MG63 (cell line): Measurements from ENCODE around the gene FAM135A. TPM values are rescaled to one million over a fixed set of nuclear protein-coding genes. Genes with fewer than 3 reads are reported as not detected.

Experiments
- DNase-seq: peaks from one replicate; pipeline ENCODE4 v3.0.0-alpha.2; 2020
- H3K27me3 ChIP-seq: fragments of 250-450 bp; sonication (Bioruptor Pico); 2 replicates; pipeline ENCODE4 v1.5.1; 2020; ENCODE audit warnings: mild to moderate bottlenecking, moderate library complexity
- H3K36me3 ChIP-seq: fragments of 250-450 bp; sonication (Bioruptor Pico); 2 replicates; pipeline ENCODE4 v1.5.1; 2020; ENCODE audit warnings: mild to moderate bottlenecking, moderate library complexity
- H3K4me3 ChIP-seq: fragments of 250-450 bp; sonication (Bioruptor Pico); 2 replicates; pipeline ENCODE4 v1.5.1; 2020; ENCODE audit warnings: mild to moderate bottlenecking, moderate library complexity
- H3K9me3 ChIP-seq: fragments of 250-450 bp; sonication (Bioruptor Pico); 2 replicates; pipeline ENCODE4 v1.5.1; 2020; ENCODE audit warnings: mild to moderate bottlenecking, moderate library complexity
- total RNA-seq: library from RNA; depleted of rRNA; stranded (reverse); fragments of >200 nt; shearing (Covaris generic); gene quantifications from 2 replicates; pipeline ENCODE4 v1.2.3, GENCODE V29; 2014; ENCODE audit warnings: low replicate concordance; rRNA removed

The FAM135A gene
- 5.6 and 6.7 TPM in 2 replicates for total RNA-seq

GRCh38 chr6:70413114-70413991, at the start of gene FAM135A:
TSS of gene FAM135A (plus strand) at chr6:70413508. CDS start at chr6:70428343, 14,835 bp downstream.
- DNase-seq = peak; percentile 92
- Histone ChIP-seq H3K27me3 (no peaks in the 10 kb centered on the region; the same call in 1 of the 2 replicates), H3K4me3 (peak within 1 kb of the TSS; percentile 75), H3K9me3 (no peaks in the 10 kb centered on the region), H3K36me3 (no peaks in the 10 kb centered on the region; the same call in none of the 2 replicates)

- Histone ChIP-seq H3K27me3 (peaks cover 17% of the 10 kb centered on the region), H3K36me3 (no peaks in the 10 kb centered on the region), H3K4me3 (no peak overlapping the region), H3K9me3 (no peaks in the 10 kb centered on the region)
- DNase-seq = no peak
Observed at GRCh38 chr6:70363741-70364493, 49.4 kb upstream of the FAM135A start.

- DNase-seq = peak; percentile 48
- Histone ChIP-seq H3K36me3 (no peaks in the 10 kb centered on the region), H3K9me3 (no peaks in the 10 kb centered on the region), H3K4me3 (no peak overlapping the region), H3K27me3 (peaks cover 9% of the 10 kb centered on the region)
Observed at GRCh38 chr6:70369332-70369950, 43.9 kb upstream of the FAM135A start.

- Histone ChIP-seq H3K27me3 (peaks cover 2% of the 10 kb centered on the region), H3K4me3 (no peak overlapping the region), H3K36me3 (no peaks in the 10 kb centered on the region), H3K9me3 (no peaks in the 10 kb centered on the region)
- DNase-seq = no peak
Observed at GRCh38 chr6:70370496-70370895, 42.8 kb upstream of the FAM135A start.

GRCh38 chr6:70371454-70372105, 41.7 kb upstream of the FAM135A start:
- Histone ChIP-seq H3K27me3 (no peaks in the 10 kb centered on the region; the same call in 1 of the 2 replicates), H3K4me3 (no peak overlapping the region), H3K9me3 (no peaks in the 10 kb centered on the region), H3K36me3 (no peaks in the 10 kb centered on the region)
- no peak for DNase-seq

GRCh38 chr6:70375166-70375565, 38.1 kb upstream of the FAM135A start:
- H3K4me3 ChIP-seq = no peak overlapping the region
- H3K9me3 ChIP-seq = no peaks in the 10 kb centered on the region
- H3K27me3 ChIP-seq = no peaks in the 10 kb centered on the region
- peak; percentile 1 for DNase-seq
- no peaks in the 10 kb centered on the region for H3K36me3 ChIP-seq

- no peaks in the 10 kb centered on the region for H3K9me3 ChIP-seq
- H3K4me3 ChIP-seq = no peak overlapping the region
- DNase-seq = no peak
- H3K36me3 ChIP-seq = no peaks in the 10 kb centered on the region
- H3K27me3 ChIP-seq = no peaks in the 10 kb centered on the region
Observed at GRCh38 chr6:70375882-70376281, 37.4 kb upstream of the FAM135A start.

- no peak for DNase-seq
- Histone ChIP-seq H3K4me3 (no peak overlapping the region), H3K9me3 (no peaks in the 10 kb centered on the region), H3K27me3 (no peaks in the 10 kb centered on the region), H3K36me3 (no peaks in the 10 kb centered on the region)
Observed at GRCh38 chr6:70376628-70377027, 36.7 kb upstream of the FAM135A start.

GRCh38 chr6:70377372-70377771, 35.9 kb upstream of the FAM135A start:
- no peaks in the 10 kb centered on the region for H3K27me3 ChIP-seq
- H3K4me3 ChIP-seq = no peak overlapping the region

GRCh38 chr6:70379473-70380013, 33.8 kb upstream of the FAM135A start:
- no peak overlapping the region for H3K4me3 ChIP-seq
- no peak for DNase-seq
- no peaks in the 10 kb centered on the region for H3K36me3 ChIP-seq
- no peaks in the 10 kb centered on the region for H3K9me3 ChIP-seq
- H3K27me3 ChIP-seq = no peaks in the 10 kb centered on the region

More at GRCh38 chr6:70377372-70377771, 35.9 kb upstream of the FAM135A start:
- DNase-seq = no peak
- H3K36me3 ChIP-seq = no peaks in the 10 kb centered on the region
- H3K9me3 ChIP-seq = no peaks in the 10 kb centered on the region

GRCh38 chr6:70380252-70380651, 33.1 kb upstream of the FAM135A start:
- no peak for DNase-seq
- H3K27me3 ChIP-seq = no peaks in the 10 kb centered on the region
- H3K9me3 ChIP-seq = no peaks in the 10 kb centered on the region
- no peaks in the 10 kb centered on the region for H3K36me3 ChIP-seq
- no peak overlapping the region for H3K4me3 ChIP-seq

GRCh38 chr6:70380771-70381416, 32.4 kb upstream of the FAM135A start:
- DNase-seq = no peak
- Histone ChIP-seq H3K27me3 (no peaks in the 10 kb centered on the region), H3K36me3 (no peaks in the 10 kb centered on the region), H3K9me3 (no peaks in the 10 kb centered on the region), H3K4me3 (no peak overlapping the region)

GRCh38 chr6:70381417-70381782, 31.9 kb upstream of the FAM135A start:
- Histone ChIP-seq H3K36me3 (no peaks in the 10 kb centered on the region), H3K9me3 (no peaks in the 10 kb centered on the region)
- no peak for DNase-seq

GRCh38 chr6:70385901-70386300, 27.4 kb upstream of the FAM135A start:
- peak; percentile 32 for DNase-seq
- Histone ChIP-seq H3K4me3 (no peak overlapping the region), H3K27me3 (peaks cover 6% of the 10 kb centered on the region), H3K36me3 (no peaks in the 10 kb centered on the region), H3K9me3 (no peaks in the 10 kb centered on the region)

More at GRCh38 chr6:70381417-70381782, 31.9 kb upstream of the FAM135A start:
- Histone ChIP-seq H3K4me3 (no peak overlapping the region), H3K27me3 (no peaks in the 10 kb centered on the region)

- no peaks in the 10 kb centered on the region for H3K9me3 ChIP-seq
- no peaks in the 10 kb centered on the region for H3K36me3 ChIP-seq
- peaks cover 6% of the 10 kb centered on the region for H3K27me3 ChIP-seq
- no peak for DNase-seq
- no peak overlapping the region for H3K4me3 ChIP-seq
Observed at GRCh38 chr6:70388814-70389213, 24.5 kb upstream of the FAM135A start.

- Histone ChIP-seq H3K36me3 (no peaks in the 10 kb centered on the region), H3K4me3 (no peak overlapping the region), H3K9me3 (no peaks in the 10 kb centered on the region), H3K27me3 (peaks cover 6% of the 10 kb centered on the region)
- no peak for DNase-seq
Observed at GRCh38 chr6:70389261-70389660, 24.0 kb upstream of the FAM135A start.
